GM11168 (cell line): Measurements from ENCODE around the gene OTUD4.

Experiments used
- in situ Hi-C: fragments of 300-500 bp; cut with MboI; formaldehyde crosslinking; loops from one replicate; pipeline ENCODE4 v1.12.0; 2022; ENCODE audit warnings: low sequenced_read_pairs; ENCODE audit not compliant: unreplicated experiment

Gene OTUD4

GRCh38 chr4:145130788-145131399 lies 49.5 kb downstream of the OTUD4 start:
- in situ Hi-C loops: no loop called here

- in situ Hi-C loops: no loop called here
Observed at GRCh38 chr4:145130130-145130529, 50.3 kb downstream of the OTUD4 start.

GRCh38 chr4:145125396-145125795 lies 55.0 kb downstream of the OTUD4 start:
- in situ Hi-C loops: no loop called here

- in situ Hi-C loops: no loop called here
Observed at GRCh38 chr4:145108128-145108527, 72.3 kb downstream of the OTUD4 start.

- in situ Hi-C loops: no loop called here
Observed at GRCh38 chr4:145107126-145107525, 73.3 kb downstream of the OTUD4 start.

- in situ Hi-C loops: no loop called here
Observed at GRCh38 chr4:145103496-145103895, 76.9 kb downstream of the OTUD4 start.

- in situ Hi-C loops: no loop called here
Observed at GRCh38 chr4:145102619-145103018, 77.8 kb downstream of the OTUD4 start.

- in situ Hi-C loops: no loop called here
Observed at GRCh38 chr4:145101091-145101490, 79.3 kb downstream of the OTUD4 start.

- in situ Hi-C loops: no loop called here
Observed at GRCh38 chr4:145099653-145100052, 80.7 kb downstream of the OTUD4 start.

- in situ Hi-C loops: no loop called here
Observed at GRCh38 chr4:145098675-145099037, 81.7 kb downstream of the OTUD4 start.

- in situ Hi-C loops: no loop called here
Observed at GRCh38 chr4:145097821-145098674, 82.3 kb downstream of the OTUD4 start, which contains the start of the genes ABCE1 and ANAPC10. TSS of gene ABCE1 (plus strand) at chr4:145098311. CDS start at chr4:145104413, 6,102 bp downstream. TSS of gene ANAPC10 (minus strand) at chr4:145098196. CDS start at chr4:145096099, 2,097 bp downstream.

- in situ Hi-C loops: no loop called here
Observed at GRCh38 chr4:145097331-145097820, 83.0 kb downstream of the OTUD4 start.

GRCh38 chr4:145093638-145094037 lies 86.8 kb downstream of the OTUD4 start:
- in situ Hi-C loops: no loop called here

- in situ Hi-C loops: no loop called here
Observed at GRCh38 chr4:145090380-145090779, 90.0 kb downstream of the OTUD4 start.

GRCh38 chr4:145083891-145084605 lies 96.3 kb downstream of the OTUD4 start:
- in situ Hi-C loops: no loop called here
